AG04450 (cell line): ENCODE measurements around the gene UCK2. TPM values are rescaled to one million over a fixed set of nuclear protein-coding genes. Genes with fewer than 3 reads are reported as not detected.

ENCODE experiments used
- CTCF ChIA-PET: fragments of 300-600, 350-600 bp; formaldehyde crosslinking; extraction: SDS; loops from one replicate; lab custom pipeline; 2022; ENCODE audit warnings: antibody characterized with exemption, inconsistent platforms; lab: Charles Lee
- POLR2A ChIA-PET: fragments of 350-600 bp; formaldehyde crosslinking; extraction: SDS; loops from one replicate; lab custom pipeline; 2021; ENCODE audit warnings: antibody characterized with exemption, inconsistent platforms; lab: Yijun Ruan, JAX
- DNase-seq: peaks from one replicate; pipeline ENCODE4 v3.0.0-alpha.2; 2011; ENCODE audit warnings: low read depth, low spot score
- H3K27ac ChIP-seq: one replicate; pipeline ENCODE4 v1.5.1; 2012; ENCODE audit warnings: low read depth, low read length, control low read depth
- H3K27me3 ChIP-seq: one replicate; pipeline ENCODE4 v1.6.0; 2012; ENCODE audit warnings: low read length; ENCODE audit not compliant: control insufficient read depth, insufficient read depth
- H3K4me3 ChIP-seq: 2 replicates; pipeline ENCODE4 v1.5.1; 2011; ENCODE audit warnings: mild to moderate bottlenecking, low read depth, low read length, control low read depth
- H3K9me3 ChIP-seq: 2 replicates; pipeline ENCODE4 v1.5.1; 2012; ENCODE audit warnings: low read length; ENCODE audit not compliant: control insufficient read depth, insufficient read depth
- polyA plus RNA-seq: library from polyadenylated mRNA; depleted of rRNA; stranded (reverse); fragments of >200 nt; gene quantifications from 2 replicates; pipeline ENCODE4 v1.2.3, GENCODE V29; 2011
- TF ChIP-seq, protein P1 (sequence below): IDR thresholded peaks from 2 replicates; pipeline ENCODE4 v1.5.1; 2011; ENCODE audit warnings: low read depth, low read length, control low read depth, inconsistent platforms

The UCK2 gene
- polyA plus RNA-seq, 1 experiment: 52.7 TPM

DNA sequence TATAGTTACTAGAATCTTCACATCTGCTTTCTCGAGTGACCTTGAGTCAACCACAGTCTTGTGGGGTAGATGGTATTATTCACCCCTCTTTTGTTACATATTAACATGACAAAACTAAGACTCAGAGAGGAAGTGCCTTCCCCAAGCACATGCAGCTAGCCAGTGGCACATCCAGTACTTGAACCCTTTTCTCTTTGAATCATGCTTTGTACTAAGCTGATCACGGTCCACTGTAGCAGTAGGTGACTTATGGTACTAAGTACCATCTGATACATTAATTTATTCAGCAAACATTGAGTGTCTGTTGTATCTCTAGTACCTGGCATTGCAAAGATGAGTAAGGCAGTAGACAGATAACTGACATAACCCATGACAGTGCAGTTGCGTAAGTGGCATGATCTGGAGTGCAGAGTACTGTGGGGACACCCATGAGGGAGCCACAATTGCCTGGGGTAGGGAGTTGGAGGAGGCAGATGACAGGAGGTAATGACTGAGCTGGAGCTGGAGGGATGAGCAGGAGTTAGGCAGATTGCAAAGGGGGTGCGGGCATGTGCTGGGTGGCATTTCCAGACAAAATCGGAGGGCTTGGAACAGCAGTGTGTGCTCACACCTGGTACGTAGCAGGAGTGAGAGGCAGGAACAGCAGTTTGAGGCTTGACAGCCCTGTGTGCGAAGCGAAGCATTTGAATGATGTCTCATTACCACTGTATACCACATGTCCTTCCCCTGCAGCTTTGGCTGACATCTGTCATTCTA lies 29.8 kb downstream of the UCK2 start:
- Histone ChIP-seq H3K4me3 (no peak overlapping the region), H3K27ac (no peak overlapping the region), H3K9me3 (no peaks in the 10 kb centered on the region), H3K27me3 (no peaks in the 10 kb centered on the region)
- POLR2A ChIA-PET: no interaction called here
- TF ChIP-seq, protein P1, sequence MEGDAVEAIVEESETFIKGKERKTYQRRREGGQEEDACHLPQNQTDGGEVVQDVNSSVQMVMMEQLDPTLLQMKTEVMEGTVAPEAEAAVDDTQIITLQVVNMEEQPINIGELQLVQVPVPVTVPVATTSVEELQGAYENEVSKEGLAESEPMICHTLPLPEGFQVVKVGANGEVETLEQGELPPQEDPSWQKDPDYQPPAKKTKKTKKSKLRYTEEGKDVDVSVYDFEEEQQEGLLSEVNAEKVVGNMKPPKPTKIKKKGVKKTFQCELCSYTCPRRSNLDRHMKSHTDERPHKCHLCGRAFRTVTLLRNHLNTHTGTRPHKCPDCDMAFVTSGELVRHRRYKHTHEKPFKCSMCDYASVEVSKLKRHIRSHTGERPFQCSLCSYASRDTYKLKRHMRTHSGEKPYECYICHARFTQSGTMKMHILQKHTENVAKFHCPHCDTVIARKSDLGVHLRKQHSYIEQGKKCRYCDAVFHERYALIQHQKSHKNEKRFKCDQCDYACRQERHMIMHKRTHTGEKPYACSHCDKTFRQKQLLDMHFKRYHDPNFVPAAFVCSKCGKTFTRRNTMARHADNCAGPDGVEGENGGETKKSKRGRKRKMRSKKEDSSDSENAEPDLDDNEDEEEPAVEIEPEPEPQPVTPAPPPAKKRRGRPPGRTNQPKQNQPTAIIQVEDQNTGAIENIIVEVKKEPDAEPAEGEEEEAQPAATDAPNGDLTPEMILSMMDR: no peak
- no peak for DNase-seq
- CTCF ChIA-PET: no interaction called here

GRCh38 chr1:165858364-165858823 lies 31.0 kb downstream of the UCK2 start:
- no peaks in the 10 kb centered on the region for H3K27me3 ChIP-seq
- DNase-seq: no peak
- no peak overlapping the region for H3K4me3 ChIP-seq
- no peaks in the 10 kb centered on the region for H3K9me3 ChIP-seq
- TF ChIP-seq, protein P1: no peak
- CTCF ChIA-PET: interaction anchor here (0.6 kb wide), 1 partner anchor 8 kb away, joined by 3 read pairs; no protein-coding TSS in a partner anchor
- POLR2A ChIA-PET: no interaction called here
- no peak overlapping the region for H3K27ac ChIP-seq

DNA sequence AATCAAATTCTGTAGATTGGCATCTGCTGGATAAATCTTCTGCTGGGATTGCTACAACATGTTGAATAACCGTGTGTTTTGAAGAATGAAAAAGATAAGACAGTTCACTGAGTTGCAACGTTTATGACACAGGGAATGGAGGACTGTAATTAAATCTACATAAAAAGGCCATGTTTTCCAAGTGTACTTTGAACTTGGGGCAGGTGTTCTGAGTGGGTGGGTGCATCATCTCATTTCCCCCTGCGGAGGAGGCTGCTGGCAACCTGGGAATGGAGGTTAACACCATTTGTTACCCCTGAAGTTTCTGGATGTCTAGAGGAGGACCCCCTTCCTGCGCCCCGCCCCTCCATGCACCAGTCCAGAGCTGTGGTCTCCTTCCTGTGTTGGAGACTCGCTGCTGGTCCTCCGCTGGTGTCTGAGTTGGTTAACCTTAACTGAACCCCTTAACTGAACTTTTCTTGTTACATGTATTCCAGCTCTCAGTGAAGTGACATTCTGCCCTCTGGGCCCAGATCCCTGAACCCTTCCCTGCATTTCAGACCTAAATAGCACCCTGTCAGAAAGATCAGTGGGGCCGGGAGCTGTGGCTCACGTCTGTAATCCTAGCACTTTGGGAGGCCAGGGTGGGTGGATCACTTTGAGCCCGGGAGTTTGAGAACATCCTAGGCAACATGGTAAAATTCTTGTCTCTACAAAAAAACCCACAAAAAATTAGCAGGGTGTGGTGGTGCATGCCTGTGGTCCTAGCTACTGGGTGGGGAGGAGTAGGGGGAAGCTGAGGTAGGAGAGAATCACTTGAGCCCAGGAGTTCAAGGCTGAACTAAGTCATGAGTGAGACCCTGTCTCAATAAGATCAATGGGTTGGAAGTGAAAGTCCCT lies 31.8 kb downstream of the UCK2 start:
- ChIA-PET CTCF (interaction anchor here (0.6 kb wide), 1 partner anchor 9 kb away, joined by 3 read pairs; no protein-coding TSS in a partner anchor), POLR2A (interaction anchor here (0.6 kb wide), 1 partner anchor 1361 kb away, joined by 4 read pairs; no protein-coding TSS in a partner anchor)
- Histone ChIP-seq H3K9me3 (no peaks in the 10 kb centered on the region), H3K27ac (no peak overlapping the region), H3K27me3 (no peaks in the 10 kb centered on the region), H3K4me3 (no peak overlapping the region)
- DNase-seq: no peak
- TF ChIP-seq, protein P1: no peak

DNA sequence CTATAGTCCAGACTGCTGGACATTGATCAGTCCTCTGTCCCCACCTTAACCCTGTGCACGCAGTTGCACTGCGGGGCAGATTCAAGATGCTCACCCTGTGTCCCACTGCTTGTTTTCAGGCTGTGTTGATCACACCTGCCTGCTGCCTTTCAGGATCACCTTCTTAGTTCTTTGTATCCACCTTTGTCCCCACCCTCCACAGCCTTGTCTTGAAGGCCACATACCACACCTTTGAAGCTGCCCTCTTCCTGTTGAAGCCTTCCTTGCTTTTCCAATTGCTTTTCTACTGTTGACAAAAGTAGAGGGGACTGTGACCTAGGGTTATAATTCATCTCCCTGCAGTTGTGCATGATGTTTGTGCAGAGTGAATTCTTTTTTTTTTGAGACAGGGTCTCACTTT lies 32.7 kb downstream of the UCK2 start:
- CTCF ChIA-PET: no interaction called here

More for the DNA sequence above, 32.7 kb downstream of the UCK2 start:
- POLR2A ChIA-PET: no interaction called here
- Histone ChIP-seq H3K27ac (no peak overlapping the region), H3K4me3 (no peak overlapping the region), H3K9me3 (no peaks in the 10 kb centered on the region), H3K27me3 (no peaks in the 10 kb centered on the region)
- DNase-seq: no peak
- TF ChIP-seq, protein P1: no peak
